WTC11 (cell line): ENCODE data around the gene METRNL. TPM values are rescaled to one million over a fixed set of nuclear protein-coding genes. Genes with fewer than 3 reads are reported as not detected.

ENCODE experiments used
- ATAC-seq: fragments of 200-7000 bp; cut with Tn5 transposase; 2 replicates; pipeline ENCODE4 v1.10.0; 2021; ENCODE audit warnings: mild to moderate bottlenecking, moderate library complexity
- CTCF ChIA-PET: fragments of 300-600 bp; sonication (Branson Sonifier 250); formaldehyde crosslinking; loops from one replicate; lab custom pipeline; 2021; ENCODE audit warnings: antibody characterized with exemption; lab: Charles Lee
- POLR2A ChIA-PET: fragments of 350-600 bp; sonication (Branson Sonifier 250); formaldehyde crosslinking; loops from one replicate; lab custom pipeline; 2021; ENCODE audit warnings: antibody characterized with exemption; lab: Charles Lee
- DNase-seq: peaks from one replicate; pipeline ENCODE4 v3.0.0; 2021; ENCODE audit warnings: low spot score
- H3K27ac Mint-ChIP-seq: 2 replicates; pipeline ENCODE4 v1.8.0; 2021; ENCODE audit warnings: mixed read lengths
- H3K27me3 Mint-ChIP-seq: 2 replicates; pipeline ENCODE4 v1.8.0; 2021; ENCODE audit warnings: low read depth, mild to moderate bottlenecking, moderate library complexity, mixed read lengths
- H3K36me3 Mint-ChIP-seq: 2 replicates; pipeline ENCODE4 v1.8.0; 2021; ENCODE audit warnings: mixed read lengths
- H3K4me1 Mint-ChIP-seq: 2 replicates; pipeline ENCODE4 v1.8.0; 2022; ENCODE audit warnings: mixed read lengths
- H3K4me3 Mint-ChIP-seq: 2 replicates; pipeline ENCODE4 v1.8.0; 2021; ENCODE audit warnings: mild to moderate bottlenecking, moderate library complexity, mixed read lengths
- H3K9me3 Mint-ChIP-seq: 2 replicates; pipeline ENCODE4 v1.8.0; 2021; ENCODE audit warnings: mixed read lengths
- AR ChIP-seq: fragments of 250-450 bp; sonication (Bioruptor Pico); IDR thresholded peaks from 2 replicates; pipeline ENCODE4 v1.9.0; 2021; ENCODE audit warnings: mild to moderate bottlenecking
- ATF3 ChIP-seq: sonication (generic); formaldehyde crosslinking; conservative IDR thresholded peaks from 2 replicates; pipeline ENCODE4 v1.8.1; 2022; ENCODE audit warnings: mild to moderate bottlenecking, missing genetic modification reagents
- ETV6 ChIP-seq: sonication (generic); formaldehyde crosslinking; IDR thresholded peaks from 2 replicates; pipeline ENCODE4 v1.8.1; 2022; ENCODE audit warnings: mild to moderate bottlenecking, missing genetic modification reagents
- GTF2I ChIP-seq: fragments of 250-450 bp; sonication (Bioruptor Pico); conservative IDR thresholded peaks from 2 replicates; pipeline ENCODE4 v1.4.0; 2021; ENCODE audit warnings: mild to moderate bottlenecking
- MXD4 ChIP-seq: fragments of 250-450 bp; sonication (Bioruptor Pico); IDR thresholded peaks from 2 replicates; pipeline ENCODE4 v1.8.0; 2021; ENCODE audit warnings: mild to moderate bottlenecking, moderate library complexity, borderline replicate concordance
- NFYB ChIP-seq: sonication (generic); formaldehyde crosslinking; conservative IDR thresholded peaks from 2 replicates; pipeline ENCODE4 v1.8.0; 2022; ENCODE audit warnings: low read depth, missing genetic modification reagents
- NR1H2 ChIP-seq: sonication (generic); formaldehyde crosslinking; IDR thresholded peaks from 2 replicates; pipeline ENCODE4 v1.9.0; 2021; ENCODE audit warnings: mild to moderate bottlenecking, moderate library complexity, missing genetic modification reagents
- NR3C1 ChIP-seq: sonication (generic); formaldehyde crosslinking; conservative IDR thresholded peaks from 2 replicates; pipeline ENCODE4 v1.8.1; 2023; ENCODE audit warnings: low read depth, mild to moderate bottlenecking, missing genetic modification reagents
- PREB ChIP-seq: sonication (generic); formaldehyde crosslinking; IDR thresholded peaks from 2 replicates; pipeline ENCODE4 v1.8.1; 2022; ENCODE audit warnings: mild to moderate bottlenecking, missing genetic modification reagents, moderate library complexity, borderline replicate concordance
- RORB ChIP-seq: fragments of 250-450 bp; sonication (Bioruptor Pico); IDR thresholded peaks from 2 replicates; pipeline ENCODE4 v1.9.0; 2021; ENCODE audit warnings: mild to moderate bottlenecking
- STAT6 ChIP-seq: sonication (generic); formaldehyde crosslinking; conservative IDR thresholded peaks from 2 replicates; pipeline ENCODE4 v1.8.1; 2023; ENCODE audit warnings: mild to moderate bottlenecking, low read depth, missing genetic modification reagents, moderate library complexity
- TCF7 ChIP-seq: sonication (generic); formaldehyde crosslinking; IDR thresholded peaks from 2 replicates; pipeline ENCODE4 v1.8.0; 2022; ENCODE audit warnings: mild to moderate bottlenecking, low read depth, missing genetic modification reagents, moderate library complexity
- TP53 ChIP-seq: sonication (generic); formaldehyde crosslinking; IDR thresholded peaks from 2 replicates; pipeline ENCODE4 v1.8.1; 2023; ENCODE audit warnings: mild to moderate bottlenecking, missing genetic modification reagents
- ZBTB43 ChIP-seq: sonication (generic); formaldehyde crosslinking; IDR thresholded peaks from 2 replicates; pipeline ENCODE4 v1.8.1; 2023; ENCODE audit warnings: mild to moderate bottlenecking, missing genetic modification reagents
- ZNF138 ChIP-seq: sonication (generic); formaldehyde crosslinking; conservative IDR thresholded peaks from 2 replicates; pipeline ENCODE4 v1.8.1; 2022; ENCODE audit warnings: mild to moderate bottlenecking, moderate library complexity, missing genetic modification reagents
- ZNF219 ChIP-seq: sonication (generic); formaldehyde crosslinking; IDR thresholded peaks from 2 replicates; pipeline ENCODE4 v1.8.0; 2023; ENCODE audit warnings: missing genetic modification reagents, mild to moderate bottlenecking, borderline replicate concordance
- ZNF317 ChIP-seq: sonication (generic); formaldehyde crosslinking; IDR thresholded peaks from 2 replicates; pipeline ENCODE4 v1.8.1; 2023; ENCODE audit warnings: low read depth, mild to moderate bottlenecking, moderate library complexity, missing genetic modification reagents, borderline replicate concordance
- ZNF425 ChIP-seq: fragments of 250-450 bp; sonication (Bioruptor Pico); conservative IDR thresholded peaks from 2 replicates; pipeline ENCODE4 v1.9.0; 2021; ENCODE audit warnings: mild to moderate bottlenecking
- ZNF671 ChIP-seq: fragments of 250-450 bp; sonication (Bioruptor Pico); IDR thresholded peaks from 2 replicates; pipeline ENCODE4 v1.8.0; 2021; ENCODE audit warnings: mild to moderate bottlenecking
- total RNA-seq: library from RNA; stranded (reverse); gene quantifications from 3 replicates; pipeline ENCODE4 v1.2.3, GENCODE V29; 2021

METRNL gene
- total RNA-seq, 1 experiment from 2014 or later = 27.7 TPM

GRCh38 chr17:83058266-83058798 is 21.1 kb upstream of the METRNL start:
- DNase-seq = no peak
- ChIA-PET POLR2A (no interaction called here), CTCF (no interaction called here)
- Mint-ChIP-seq H3K9me3 (no peaks in the 10 kb centered on the region), H3K36me3 (no peaks in the 10 kb centered on the region), H3K4me3 (no peak overlapping the region), H3K27ac (no peak overlapping the region), H3K4me1 (no peaks in the 10 kb centered on the region), H3K27me3 (no peaks in the 10 kb centered on the region)
- TF ChIP-seq TP53 = no peak
- no peak for TF ChIP-seq ATF3 (CRISPR knock-in tag)
- no peak for TF ChIP-seq RORB (CRISPR knock-in tag)
- TF ChIP-seq ZNF425 (CRISPR knock-in tag) = no peak
- TF ChIP-seq ZNF671 (CRISPR knock-in tag) = no peak
- TF ChIP-seq ZBTB43 (CRISPR knock-in tag) = no peak
- TF ChIP-seq ZNF219 = no peak
- TF ChIP-seq NR3C1 = no peak
- no peak for TF ChIP-seq ETV6 (CRISPR knock-in tag)
- TF ChIP-seq NR1H2 (CRISPR knock-in tag) = no peak
- no peak for TF ChIP-seq GTF2I
- TF ChIP-seq ZNF317 (CRISPR knock-in tag) = no peak
- no peak for TF ChIP-seq STAT6 (CRISPR knock-in tag)
- TF ChIP-seq MXD4 (CRISPR knock-in tag) = no peak
- TF ChIP-seq ZNF138 (CRISPR knock-in tag) = no peak
- no peak for TF ChIP-seq TCF7
- TF ChIP-seq NFYB (CRISPR knock-in tag) = no peak
- no peak for TF ChIP-seq PREB (CRISPR knock-in tag)
- no peak for TF ChIP-seq AR (CRISPR knock-in tag)
- no peak for ATAC-seq
